Caco-2 (cell line): ENCODE measurements around the gene BCAS3. TPM values are rescaled to one million over a fixed set of nuclear protein-coding genes. Genes with fewer than 3 reads are reported as not detected.
"Not testable (repeated sequence)": the region's sequence is repeated elsewhere in the genome, so short reads cannot be mapped to it uniquely, and the experiment has no call there.

Experiments used
- BruUV-seq: library from RNA; stranded (reverse); fragments of 400-500 nt; replicated peaks from 2 replicates; lab custom pipeline; 2021; lab: Mats Ljungman, UMichigan
- CTCF ChIA-PET: fragments of 300-600 bp; sonication (Branson Sonifier 250); formaldehyde crosslinking; loops from one replicate; lab custom pipeline; 2022; ENCODE audit warnings: antibody characterized with exemption; lab: Charles Lee
- POLR2A ChIA-PET: fragments of 300-600 bp; sonication (Branson Sonifier 250); formaldehyde crosslinking; loops from one replicate; lab custom pipeline; 2022; ENCODE audit warnings: antibody characterized with exemption; lab: Charles Lee
- DNase-seq, 2 experiments: peaks; one replicate each; pipeline versions ENCODE4 v3.0.0 to v3.0.0-alpha.2; 2020 to 2022
- H3K27me3 ChIP-seq: replicated peaks from 2 replicates; pipeline ENCODE4 v1.6.0; 2011; ENCODE audit warnings: low read length; ENCODE audit not compliant: control insufficient read depth, insufficient read depth
- H3K36me3 ChIP-seq: 2 replicates; pipeline ENCODE4 v1.5.1; 2011; ENCODE audit warnings: low read length; ENCODE audit not compliant: control insufficient read depth, insufficient read depth
- H3K4me1 ChIP-seq: fragments of 250-450 bp; sonication (Bioruptor Pico); 2 replicates; pipeline ENCODE4 v1.5.1; 2020; ENCODE audit warnings: mild to moderate bottlenecking
- H3K4me3 ChIP-seq: 2 replicates; pipeline ENCODE4 v1.5.1; 2011; ENCODE audit warnings: low read depth, mild to moderate bottlenecking, control low read depth, low read length
- H3K9me3 ChIP-seq: fragments of 250-450 bp; sonication (Bioruptor Pico); 2 replicates; pipeline ENCODE4 v1.5.1; 2020; ENCODE audit warnings: mild to moderate bottlenecking, moderate library complexity
- H3K27ac Mint-ChIP-seq: one replicate; pipeline ENCODE4 v1.8.0; 2022; ENCODE audit warnings: mixed read lengths; ENCODE audit not compliant: unreplicated experiment
- H3K27me3 Mint-ChIP-seq: one replicate; pipeline ENCODE4 v1.8.0; 2022; ENCODE audit warnings: mixed read lengths; ENCODE audit not compliant: insufficient read depth, unreplicated experiment
- H3K36me3 Mint-ChIP-seq: one replicate; pipeline ENCODE4 v1.8.0; 2022; ENCODE audit warnings: mild to moderate bottlenecking, mixed read lengths; ENCODE audit not compliant: insufficient read depth, unreplicated experiment
- H3K4me1 Mint-ChIP-seq: one replicate; pipeline ENCODE4 v1.8.0; 2022; ENCODE audit warnings: low read depth, mixed read lengths; ENCODE audit not compliant: unreplicated experiment
- H3K4me3 Mint-ChIP-seq: one replicate; pipeline ENCODE4 v1.8.0; 2022; ENCODE audit warnings: mild to moderate bottlenecking, moderate library complexity, mixed read lengths; ENCODE audit not compliant: unreplicated experiment
- H3K9me3 Mint-ChIP-seq: one replicate; pipeline ENCODE4 v1.8.0; 2022; ENCODE audit warnings: mixed read lengths; ENCODE audit not compliant: unreplicated experiment
- intact Hi-C: fragments of 100-400 bp; cut with micrococcal nuclease; formaldehyde crosslinking; loops from one replicate; pipeline ENCODE4 v1.10.0; 2022; ENCODE audit not compliant: unreplicated experiment
- total RNA-seq: library from RNA; stranded (reverse); gene quantifications from 2 replicates; pipeline ENCODE4 v1.2.3, GENCODE V29; 2022
- TF ChIP-seq, protein P1 (sequence below), 2 experiments: fragments of 200-600 bp in 1 of 2; IDR thresholded peaks; 1 replicate in 1 of 2; 2 replicates in 1 of 2; pipeline versions ENCODE4 v1.5.1 to v1.8.0; 2011 to 2022; ENCODE audit warnings: antibody characterized with exemption in 1 of 2, control low read depth in 1 of 2, inconsistent platforms in 1 of 2, low read depth in 1 of 2, low read length in 1 of 2, mild to moderate bottlenecking in 1 of 2, moderate library complexity in 1 of 2; ENCODE audit not compliant: insufficient read depth in 1 of 2, severe bottlenecking in 1 of 2, unreplicated experiment in 1 of 2

Gene BCAS3
- total RNA-seq, 1 experiment from 2014 or later: 44.1 TPM

DNA sequence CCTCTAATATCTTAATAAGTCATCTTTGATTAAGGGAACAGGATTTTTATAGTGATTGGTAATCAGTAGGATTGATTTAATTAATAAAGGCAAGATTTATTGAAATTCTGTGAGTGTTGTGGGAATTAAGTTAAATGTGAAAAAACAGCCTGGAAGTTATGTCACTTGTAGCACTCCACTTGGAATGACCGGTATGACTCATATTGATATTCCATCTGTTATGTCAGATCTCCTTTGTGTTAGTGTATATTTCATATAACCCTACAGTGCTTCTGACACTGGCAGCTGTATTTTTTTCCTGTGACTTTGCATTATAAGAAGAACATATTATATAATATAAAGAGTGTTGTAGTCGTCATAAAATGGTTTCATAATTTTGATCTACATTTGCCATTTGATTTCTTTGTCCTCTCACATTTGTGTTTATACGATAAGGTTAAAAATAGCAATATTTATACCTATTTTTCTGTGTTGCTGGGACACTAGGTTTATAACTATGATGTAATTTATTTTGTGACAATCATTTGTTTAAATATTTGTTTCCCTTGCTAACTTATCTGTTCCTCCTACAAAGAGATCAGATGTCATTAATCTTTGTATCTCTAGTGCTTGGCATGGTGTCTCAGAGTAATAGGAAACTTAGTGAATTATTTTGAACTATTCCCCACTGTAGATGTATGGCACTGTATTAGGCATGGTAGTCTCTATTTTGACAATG is 249.0 kb downstream of the BCAS3 start:
- H3K4me3 ChIP-seq: no peak overlapping the region
- H3K9me3 Mint-ChIP-seq: no peaks in the 10 kb centered on the region
- H3K4me1 ChIP-seq: no peaks in the 10 kb centered on the region
- no peaks in the 10 kb centered on the region for H3K27me3 ChIP-seq
- H3K27ac Mint-ChIP-seq: no peak overlapping the region
- DNase-seq: no peak
- H3K36me3 Mint-ChIP-seq: no peaks in the 10 kb centered on the region
- no peaks in the 10 kb centered on the region for H3K36me3 ChIP-seq
- H3K4me3 Mint-ChIP-seq: no peak overlapping the region
- H3K9me3 ChIP-seq: no peaks in the 10 kb centered on the region
- H3K4me1 Mint-ChIP-seq: no peaks in the 10 kb centered on the region
- POLR2A ChIA-PET: interaction anchor here (0.7 kb wide), 1 partner anchor 11 kb away, joined by 3 read pairs; no protein-coding TSS in a partner anchor
- H3K27me3 Mint-ChIP-seq: no peaks in the 10 kb centered on the region
- TF ChIP-seq, protein P1, sequence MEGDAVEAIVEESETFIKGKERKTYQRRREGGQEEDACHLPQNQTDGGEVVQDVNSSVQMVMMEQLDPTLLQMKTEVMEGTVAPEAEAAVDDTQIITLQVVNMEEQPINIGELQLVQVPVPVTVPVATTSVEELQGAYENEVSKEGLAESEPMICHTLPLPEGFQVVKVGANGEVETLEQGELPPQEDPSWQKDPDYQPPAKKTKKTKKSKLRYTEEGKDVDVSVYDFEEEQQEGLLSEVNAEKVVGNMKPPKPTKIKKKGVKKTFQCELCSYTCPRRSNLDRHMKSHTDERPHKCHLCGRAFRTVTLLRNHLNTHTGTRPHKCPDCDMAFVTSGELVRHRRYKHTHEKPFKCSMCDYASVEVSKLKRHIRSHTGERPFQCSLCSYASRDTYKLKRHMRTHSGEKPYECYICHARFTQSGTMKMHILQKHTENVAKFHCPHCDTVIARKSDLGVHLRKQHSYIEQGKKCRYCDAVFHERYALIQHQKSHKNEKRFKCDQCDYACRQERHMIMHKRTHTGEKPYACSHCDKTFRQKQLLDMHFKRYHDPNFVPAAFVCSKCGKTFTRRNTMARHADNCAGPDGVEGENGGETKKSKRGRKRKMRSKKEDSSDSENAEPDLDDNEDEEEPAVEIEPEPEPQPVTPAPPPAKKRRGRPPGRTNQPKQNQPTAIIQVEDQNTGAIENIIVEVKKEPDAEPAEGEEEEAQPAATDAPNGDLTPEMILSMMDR (IDR thresholded peaks at IDR 0.05; ENCODE audit: insufficient read depth in 1 of 2, low read depth in 1 of 2, low read length in 1 of 2, severe bottlenecking in 1 of 2, unreplicated experiment in 1 of 2): no peak
- CTCF ChIA-PET: no interaction called here
- no TSS peak for BruUV-seq
- intact Hi-C loops: loop anchor here (5.0 kb wide), 1 partner anchor 36 kb away; no protein-coding TSS in a partner anchor

DNA sequence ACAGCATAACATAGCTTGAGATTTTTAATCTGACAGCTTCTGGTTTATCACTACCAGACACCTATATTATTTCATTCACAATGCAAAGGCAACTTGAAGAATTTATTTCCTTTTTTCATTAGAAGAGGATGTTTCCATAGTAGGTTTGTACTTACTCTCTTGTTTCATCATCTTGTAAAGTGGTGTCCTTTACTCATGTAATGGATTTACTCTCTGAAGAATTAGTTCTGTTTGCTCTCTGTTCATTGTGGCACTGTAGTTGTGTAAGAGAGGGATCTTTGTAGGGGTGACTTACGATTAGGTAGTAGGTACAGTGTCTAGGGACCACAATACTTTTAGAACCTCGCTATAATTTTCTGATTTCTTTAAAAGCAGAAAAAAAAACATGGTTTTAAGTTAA is 256.1 kb downstream of the BCAS3 start:
- Mint-ChIP-seq H3K9me3 (no peaks in the 10 kb centered on the region), H3K27ac (no peak overlapping the region), H3K4me3 (no peak overlapping the region), H3K36me3 (no peaks in the 10 kb centered on the region), H3K4me1 (no peaks in the 10 kb centered on the region), H3K27me3 (no peaks in the 10 kb centered on the region)
- DNase-seq: no peak
- H3K4me1 ChIP-seq: no peaks in the 10 kb centered on the region
- BruUV-seq: no TSS peak
- no peaks in the 10 kb centered on the region for H3K9me3 ChIP-seq
- TF ChIP-seq, protein P1 (IDR thresholded peaks at IDR 0.05; ENCODE audit: insufficient read depth in 1 of 2, low read depth in 1 of 2, low read length in 1 of 2, severe bottlenecking in 1 of 2, unreplicated experiment in 1 of 2): no peak
- intact Hi-C loops: no loop called here
- no peaks in the 10 kb centered on the region for H3K27me3 ChIP-seq
- no peak overlapping the region for H3K4me3 ChIP-seq
- H3K36me3 ChIP-seq: no peaks in the 10 kb centered on the region
- ChIA-PET CTCF (no interaction called here), POLR2A (no interaction called here)

DNA sequence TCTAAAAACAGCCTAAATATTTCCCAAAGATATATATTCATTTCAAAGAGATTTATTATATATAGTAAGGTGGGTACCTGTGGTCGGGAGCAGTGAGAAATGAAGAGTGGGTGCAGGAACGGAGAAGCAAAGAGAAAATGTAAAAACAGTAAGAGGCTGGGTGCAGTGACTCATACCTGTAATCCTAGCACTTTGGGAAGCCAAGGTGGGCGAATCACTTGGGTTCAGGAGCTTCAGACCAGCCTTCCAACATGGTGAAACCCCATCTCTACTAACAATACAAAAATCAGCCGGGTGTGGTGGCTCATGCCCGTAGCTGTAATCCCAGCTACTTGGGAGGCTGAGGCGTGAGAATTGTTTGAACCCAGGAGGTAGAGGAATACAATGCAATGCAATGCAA is 257.1 kb downstream of the BCAS3 start:
- DNase-seq: no peak
- CTCF ChIA-PET: no interaction called here
- H3K36me3 ChIP-seq: no peaks in the 10 kb centered on the region
- intact Hi-C loops: no loop called here
- TF ChIP-seq, protein P1 (IDR thresholded peaks at IDR 0.05; ENCODE audit: insufficient read depth in 1 of 2, low read depth in 1 of 2, low read length in 1 of 2, severe bottlenecking in 1 of 2, unreplicated experiment in 1 of 2): no peak
- no peaks in the 10 kb centered on the region for H3K27me3 Mint-ChIP-seq
- no peak overlapping the region for H3K4me3 Mint-ChIP-seq
- no peaks in the 10 kb centered on the region for H3K9me3 ChIP-seq
- no peaks in the 10 kb centered on the region for H3K9me3 Mint-ChIP-seq
- no peaks in the 10 kb centered on the region for H3K4me1 Mint-ChIP-seq
- no peak overlapping the region for H3K4me3 ChIP-seq
- H3K4me1 ChIP-seq: no peaks in the 10 kb centered on the region
- BruUV-seq: no TSS peak
- no peak overlapping the region for H3K27ac Mint-ChIP-seq
- H3K27me3 ChIP-seq: no peaks in the 10 kb centered on the region
- POLR2A ChIA-PET: no interaction called here
- no peaks in the 10 kb centered on the region for H3K36me3 Mint-ChIP-seq

DNA sequence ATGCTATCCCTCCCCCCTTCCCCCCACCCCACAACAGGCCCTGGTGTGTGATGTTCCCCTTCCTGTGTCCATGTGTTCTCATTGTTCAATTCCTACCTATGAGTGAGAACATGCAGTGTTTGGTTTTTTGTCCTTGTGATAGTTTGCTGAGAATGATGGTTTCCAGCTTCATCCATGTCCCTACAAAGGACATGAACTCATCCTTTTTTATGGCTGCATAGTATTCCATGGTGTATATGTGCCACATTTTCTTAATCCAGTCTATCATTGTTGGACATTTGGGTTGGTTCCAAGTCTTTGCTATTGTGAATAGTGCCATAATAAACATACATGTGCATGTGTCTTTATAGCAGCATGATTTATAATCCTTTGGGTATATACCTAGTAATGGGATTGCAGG is 258.3 kb downstream of the BCAS3 start:
- H3K4me1 Mint-ChIP-seq, intact Hi-C loops, CTCF ChIA-PET, H3K36me3 ChIP-seq, H3K27ac Mint-ChIP-seq, H3K4me1 ChIP-seq, H3K27me3 ChIP-seq, POLR2A ChIA-PET, DNase-seq, H3K27me3 Mint-ChIP-seq, H3K9me3 ChIP-seq, H3K4me3 ChIP-seq, H3K4me3 Mint-ChIP-seq, BruUV-seq, H3K36me3 Mint-ChIP-seq, H3K9me3 Mint-ChIP-seq: not testable (repeated sequence)
